ENCODE results near the gene NAP1L4.

NAP1L4 gene

GRCh38 chr11:3020011-3020410, 27.9 kb upstream of the NAP1L4 start:
- no peak for DNase-seq (ENCODE audit: low read depth)
- no peak for TF ChIP-seq CTCF (IDR thresholded peaks at IDR 0.05; ENCODE audit: control insufficient read depth, insufficient read depth, low read depth, low read length, missing control alignments)
- H3K4me3 ChIP-seq (ENCODE audit: control insufficient read depth, low read depth, low read length), result no peak overlapping the region

- DNase-seq (ENCODE audit: low read depth), result no peak
- TF ChIP-seq CTCF (IDR thresholded peaks at IDR 0.05; ENCODE audit: control insufficient read depth, insufficient read depth, low read depth, low read length, missing control alignments), result no peak
- no peak overlapping the region for H3K4me3 ChIP-seq (ENCODE audit: control insufficient read depth, low read depth, low read length)
Observed at GRCh38 chr11:3018596-3018995, 26.5 kb upstream of the NAP1L4 start.

GRCh38 chr11:3016861-3017260, 24.7 kb upstream of the NAP1L4 start:
- no peak for TF ChIP-seq CTCF (IDR thresholded peaks at IDR 0.05; ENCODE audit: control insufficient read depth, insufficient read depth, low read depth, low read length, missing control alignments)
- H3K4me3 ChIP-seq (ENCODE audit: control insufficient read depth, low read depth, low read length), result no peak overlapping the region
- DNase-seq (ENCODE audit: low read depth), result no peak

GRCh38 chr11:3015796-3016195, 23.7 kb upstream of the NAP1L4 start:
- H3K4me3 ChIP-seq (ENCODE audit: control insufficient read depth, low read depth, low read length), result no peak overlapping the region
- no peak for DNase-seq (ENCODE audit: low read depth)
- TF ChIP-seq CTCF (IDR thresholded peaks at IDR 0.05; ENCODE audit: control insufficient read depth, insufficient read depth, low read depth, low read length, missing control alignments), result no peak

- H3K4me3 ChIP-seq (ENCODE audit: control insufficient read depth, low read depth, low read length), result no peak overlapping the region
- DNase-seq (ENCODE audit: low read depth), result no peak
- no peak for TF ChIP-seq CTCF (IDR thresholded peaks at IDR 0.05; ENCODE audit: control insufficient read depth, insufficient read depth, low read depth, low read length, missing control alignments)
Observed at GRCh38 chr11:3014943-3015342, 22.8 kb upstream of the NAP1L4 start.

GRCh38 chr11:3014057-3014938, 22.2 kb upstream of the NAP1L4 start:
- no peak for TF ChIP-seq CTCF (IDR thresholded peaks at IDR 0.05; ENCODE audit: control insufficient read depth, insufficient read depth, low read depth, low read length, missing control alignments)
- DNase-seq (ENCODE audit: low read depth), result no peak

More at GRCh38 chr11:3014057-3014938, 22.2 kb upstream of the NAP1L4 start:
- H3K4me3 ChIP-seq (ENCODE audit: control insufficient read depth, low read depth, low read length), result no peak overlapping the region

Measured in AG09309 (cell line).